Measurements from ENCODE around the gene HSPA2. TPM values are rescaled to one million over a fixed set of nuclear protein-coding genes. Genes with fewer than 3 reads are reported as not detected.

HSPA2 gene
- total and polyA plus RNA-seq, 2 of the 13 experiments (the other 11 are each of a cell fraction or from before 2014, with no cell fraction given): 0.15 to 0.27 TPM

- TF ChIP-seq ZBTB46 (CRISPR knock-in tag; IDR thresholded peaks at IDR 0.05; ENCODE audit: borderline replicate concordance) (no peak), ZNF704 (CRISPR knock-in tag; IDR thresholded peaks at IDR 0.05; ENCODE audit: borderline replicate concordance) (no peak), ZNF253 (CRISPR knock-in tag; IDR thresholded peaks at IDR 0.05; ENCODE audit: borderline replicate concordance) (no peak), ZNF282 (IDR thresholded peaks at IDR 0.05; ENCODE audit: partially characterized antibody) (no peak), HNRNPL (IDR thresholded peaks at IDR 0.05; ENCODE audit: low read depth, low read length) (no peak), HIVEP1 (CRISPR knock-in tag; IDR thresholded peaks at IDR 0.05) (peak; percentile 56; the same call in 1 of the 2 replicates), RXRB (CRISPR knock-in tag; IDR thresholded peaks at IDR 0.05; ENCODE audit: borderline replicate concordance) (no peak), MAZ (IDR thresholded peaks at IDR 0.05; ENCODE audit: borderline replicate concordance, low read depth, low read length) (no peak), MAZ (CRISPR knock-in tag; IDR thresholded peaks at IDR 0.05; ENCODE audit: low read depth) (peak; percentile 85), ZBTB25 (CRISPR knock-in tag; IDR thresholded peaks at IDR 0.05) (no peak), IKZF5 (CRISPR knock-in tag; IDR thresholded peaks at IDR 0.05) (peak; percentile 68; the same call in 1 of the 2 replicates), ZNF589 (CRISPR knock-in tag; conservative IDR thresholded peaks at IDR 0.05) (no peak), GABPB1 (CRISPR knock-in tag; IDR thresholded peaks at IDR 0.05) (peak; percentile 80), ZSCAN29 (CRISPR knock-in tag; conservative IDR thresholded peaks at IDR 0.05) (no peak), PHF8 (CRISPR knock-in tag; IDR thresholded peaks at IDR 0.05) (peak; percentile 65)
- TF ChIP-seq, protein P1, sequence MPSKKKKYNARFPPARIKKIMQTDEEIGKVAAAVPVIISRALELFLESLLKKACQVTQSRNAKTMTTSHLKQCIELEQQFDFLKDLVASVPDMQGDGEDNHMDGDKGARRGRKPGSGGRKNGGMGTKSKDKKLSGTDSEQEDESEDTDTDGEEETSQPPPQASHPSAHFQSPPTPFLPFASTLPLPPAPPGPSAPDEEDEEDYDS (CRISPR knock-in tag; IDR thresholded peaks at IDR 0.05): peak; percentile 57; the same call in 1 of the 2 replicates
- TF ChIP-seq, protein P2, sequence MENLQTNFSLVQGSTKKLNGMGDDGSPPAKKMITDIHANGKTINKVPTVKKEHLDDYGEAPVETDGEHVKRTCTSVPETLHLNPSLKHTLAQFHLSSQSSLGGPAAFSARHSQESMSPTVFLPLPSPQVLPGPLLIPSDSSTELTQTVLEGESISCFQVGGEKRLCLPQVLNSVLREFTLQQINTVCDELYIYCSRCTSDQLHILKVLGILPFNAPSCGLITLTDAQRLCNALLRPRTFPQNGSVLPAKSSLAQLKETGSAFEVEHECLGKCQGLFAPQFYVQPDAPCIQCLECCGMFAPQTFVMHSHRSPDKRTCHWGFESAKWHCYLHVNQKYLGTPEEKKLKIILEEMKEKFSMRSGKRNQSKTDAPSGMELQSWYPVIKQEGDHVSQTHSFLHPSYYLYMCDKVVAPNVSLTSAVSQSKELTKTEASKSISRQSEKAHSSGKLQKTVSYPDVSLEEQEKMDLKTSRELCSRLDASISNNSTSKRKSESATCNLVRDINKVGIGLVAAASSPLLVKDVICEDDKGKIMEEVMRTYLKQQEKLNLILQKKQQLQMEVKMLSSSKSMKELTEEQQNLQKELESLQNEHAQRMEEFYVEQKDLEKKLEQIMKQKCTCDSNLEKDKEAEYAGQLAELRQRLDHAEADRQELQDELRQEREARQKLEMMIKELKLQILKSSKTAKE (CRISPR knock-in tag; IDR thresholded peaks at IDR 0.05; ENCODE audit: borderline replicate concordance): no peak
- TF ChIP-seq, protein P3, sequence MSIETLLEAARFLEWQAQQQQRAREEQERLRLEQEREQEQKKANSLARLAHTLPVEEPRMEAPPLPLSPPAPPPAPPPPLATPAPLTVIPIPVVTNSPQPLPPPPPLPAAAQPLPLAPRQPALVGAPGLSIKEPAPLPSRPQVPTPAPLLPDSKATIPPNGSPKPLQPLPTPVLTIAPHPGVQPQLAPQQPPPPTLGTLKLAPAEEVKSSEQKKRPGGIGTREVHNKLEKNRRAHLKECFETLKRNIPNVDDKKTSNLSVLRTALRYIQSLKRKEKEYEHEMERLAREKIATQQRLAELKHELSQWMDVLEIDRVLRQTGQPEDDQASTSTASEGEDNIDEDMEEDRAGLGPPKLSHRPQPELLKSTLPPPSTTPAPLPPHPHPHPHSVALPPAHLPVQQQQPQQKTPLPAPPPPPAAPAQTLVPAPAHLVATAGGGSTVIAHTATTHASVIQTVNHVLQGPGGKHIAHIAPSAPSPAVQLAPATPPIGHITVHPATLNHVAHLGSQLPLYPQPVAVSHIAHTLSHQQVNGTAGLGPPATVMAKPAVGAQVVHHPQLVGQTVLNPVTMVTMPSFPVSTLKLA (IDR thresholded peaks at IDR 0.05): no peak
Observed at GRCh38 chr14:64540208-64541202, at the start of gene HSPA2 (continued).
